HL-60/S4 (cell line): ENCODE measurements around the gene ABCC1.
"Not testable (repeated sequence)": the region's sequence is repeated elsewhere in the genome, so short reads cannot be mapped to it uniquely, and the experiment has no call there.

Experiments used
- in situ Hi-C: fragments of 300-500 bp; cut with MboI; formaldehyde crosslinking; loops from 2 replicates; pipeline ENCODE4 v1.14.3; 2022; ENCODE audit warnings: low sequenced_read_pairs

Gene ABCC1

DNA sequence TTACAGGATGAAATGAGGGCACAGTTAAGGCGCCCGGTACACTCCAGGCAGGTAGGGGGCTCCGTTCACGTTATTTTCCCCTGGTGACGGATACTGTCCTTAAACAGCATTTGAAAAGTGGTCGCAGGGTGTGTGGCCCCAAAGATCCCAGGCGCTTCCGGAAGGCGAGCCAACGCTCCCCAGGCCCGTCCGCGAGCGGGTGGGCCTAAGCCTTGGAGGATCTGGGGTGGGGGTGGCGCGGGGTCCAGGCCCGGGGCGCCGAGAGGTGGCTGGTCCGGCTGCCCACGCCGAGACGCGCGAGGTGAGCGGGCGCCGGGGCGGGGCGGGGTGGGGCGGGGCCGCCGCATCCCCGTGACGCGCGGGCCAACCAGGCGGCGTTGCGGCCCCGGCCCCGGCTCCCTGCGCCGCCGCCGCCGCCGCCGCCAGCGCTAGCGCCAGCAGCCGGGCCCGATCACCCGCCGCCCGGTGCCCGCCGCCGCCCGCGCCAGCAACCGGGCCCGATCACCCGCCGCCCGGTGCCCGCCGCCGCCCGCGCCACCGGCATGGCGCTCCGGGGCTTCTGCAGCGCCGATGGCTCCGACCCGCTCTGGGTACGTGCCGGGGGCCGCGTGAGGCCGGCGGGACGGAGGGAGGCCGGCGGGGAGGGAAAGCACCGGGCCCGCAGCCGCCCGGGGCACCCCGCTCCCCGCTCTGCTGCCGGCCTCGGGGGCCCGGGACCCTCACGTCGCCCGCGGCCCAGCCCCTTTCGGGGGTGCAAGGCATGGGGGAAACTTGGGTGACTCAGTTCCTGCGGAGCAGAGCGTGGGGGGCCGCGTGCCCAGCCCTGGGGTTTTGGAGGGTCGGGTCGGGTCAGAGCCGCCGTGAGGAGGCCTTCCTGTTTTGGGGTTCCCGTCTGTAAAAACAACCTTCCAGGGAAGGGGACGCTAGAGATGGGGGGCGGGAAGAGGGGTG is at the start of gene ABCC1:
Gene ABCC1, plus strand, starts transcription at position 407 of the 951 bp plus-strand sequence. Its CDS starts 136 bp downstream, at position 543.
- in situ Hi-C loops: no loop called here

DNA sequence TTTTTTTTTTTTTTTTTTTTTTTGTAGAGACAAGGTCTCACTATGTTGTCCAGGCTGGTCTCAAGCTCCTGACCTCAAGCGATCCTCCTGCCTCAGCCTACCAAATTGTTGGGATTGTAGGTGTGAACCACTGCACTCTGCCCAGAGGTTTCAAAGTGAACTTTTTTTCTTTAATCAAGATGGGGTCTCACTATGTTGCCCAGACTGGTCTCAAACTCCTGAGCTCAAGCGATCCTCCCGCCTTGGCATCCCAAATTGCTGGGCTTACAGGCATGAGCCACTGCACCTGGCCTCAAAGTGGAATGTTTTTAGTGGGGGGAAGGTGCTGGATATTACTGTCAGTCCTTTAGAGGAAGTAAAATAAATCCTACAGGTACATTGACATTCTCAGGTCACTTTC is 49.1 kb upstream of the ABCC1 start:
- in situ Hi-C loops: no loop called here

DNA sequence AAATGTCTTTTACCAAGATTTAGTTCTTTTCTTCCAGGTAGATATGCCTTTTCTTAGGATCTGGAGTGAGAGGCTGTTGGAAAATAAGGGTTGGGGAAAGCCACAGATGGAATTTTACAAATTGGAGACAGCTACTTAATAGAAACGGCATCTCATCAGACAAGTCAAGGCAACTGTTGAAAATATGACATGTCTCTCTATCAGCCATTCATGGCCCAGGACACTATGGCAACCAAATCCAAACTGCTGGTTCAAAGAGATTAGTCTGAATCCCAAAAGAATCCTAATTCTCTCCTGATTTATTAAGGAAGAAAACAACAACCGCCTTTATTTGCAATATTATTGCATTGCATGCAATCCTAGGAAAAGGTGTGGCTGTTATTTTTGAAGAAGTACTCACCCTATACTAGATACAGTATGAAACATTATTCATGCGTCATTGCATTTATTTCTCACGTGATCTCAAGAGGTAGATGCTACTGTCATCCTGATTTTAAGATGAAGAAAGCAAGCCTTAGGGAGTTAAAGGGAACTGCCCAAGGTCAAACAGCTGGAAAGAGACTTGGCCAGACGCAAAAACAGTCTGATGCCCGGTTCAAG is 48.4 kb upstream of the ABCC1 start:
- in situ Hi-C loops: no loop called here

DNA sequence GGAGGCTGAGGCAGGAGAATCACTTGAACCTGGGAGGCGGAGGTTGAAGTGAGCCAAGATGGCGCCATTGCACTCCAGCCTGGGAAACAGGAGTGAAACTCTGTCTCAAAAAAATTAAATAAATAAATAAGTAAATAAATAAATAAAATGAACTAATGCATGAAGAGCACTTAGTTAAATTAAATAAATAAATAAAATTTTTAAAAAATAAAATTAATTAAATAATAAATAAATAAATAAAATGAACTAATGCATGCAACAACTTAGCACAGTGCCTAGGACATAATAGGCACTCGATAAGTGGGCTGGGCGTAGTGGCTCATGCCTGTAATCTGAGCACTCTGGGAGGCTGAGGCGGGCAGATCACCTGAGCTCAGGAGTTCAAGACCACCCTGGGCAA is 45.5 kb upstream of the ABCC1 start:
- in situ Hi-C loops: no loop called here

DNA sequence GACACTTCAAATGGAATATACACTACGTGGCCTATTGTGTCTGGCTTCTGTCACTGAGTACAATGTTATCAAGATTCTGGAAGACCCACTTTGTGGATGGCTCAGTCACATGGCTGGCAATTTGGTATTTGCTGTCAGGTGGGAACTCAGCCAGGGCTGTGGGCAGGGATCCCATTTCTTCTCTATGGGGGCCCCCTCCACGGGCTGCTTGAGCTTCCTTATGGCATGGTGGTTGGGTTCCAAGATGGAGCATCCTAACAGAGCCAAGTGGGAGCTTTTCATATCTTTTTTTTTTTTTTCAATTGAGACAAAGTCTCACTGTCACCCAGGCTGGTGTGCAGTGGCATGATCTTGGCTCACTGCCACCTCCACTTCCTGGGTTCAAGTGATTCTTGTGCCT is 43.0 kb upstream of the ABCC1 start:
- in situ Hi-C loops: no loop called here

DNA sequence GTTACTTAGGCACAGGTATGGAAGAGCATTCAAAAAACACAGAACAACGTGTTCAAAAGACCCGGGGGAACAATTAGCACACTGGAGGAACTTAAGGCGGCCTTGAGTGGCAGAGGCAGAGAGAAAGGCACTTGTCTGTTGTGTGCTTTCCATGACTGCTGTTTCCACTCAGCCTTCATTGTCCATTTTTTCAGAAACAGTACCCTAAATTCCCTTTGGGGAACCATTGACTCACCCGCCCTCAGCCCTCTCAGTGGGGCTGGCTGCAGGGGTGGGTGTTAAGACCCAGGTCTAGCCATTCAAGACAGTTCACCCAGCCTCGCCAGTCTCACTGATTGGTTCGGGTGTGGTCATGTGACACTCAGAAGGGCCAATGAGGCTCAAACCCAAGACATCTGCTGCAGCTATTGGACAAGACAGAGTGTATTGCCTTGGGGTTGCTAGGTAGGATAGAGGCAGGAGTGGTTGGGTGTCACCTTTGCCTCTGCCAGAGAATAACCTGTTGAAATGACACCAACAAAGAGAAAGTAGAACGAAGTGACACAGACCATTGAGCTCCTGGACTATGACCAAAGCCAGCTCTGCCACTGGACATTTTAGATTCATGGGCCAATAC is 41.4 kb upstream of the ABCC1 start:
- in situ Hi-C loops: no loop called here

DNA sequence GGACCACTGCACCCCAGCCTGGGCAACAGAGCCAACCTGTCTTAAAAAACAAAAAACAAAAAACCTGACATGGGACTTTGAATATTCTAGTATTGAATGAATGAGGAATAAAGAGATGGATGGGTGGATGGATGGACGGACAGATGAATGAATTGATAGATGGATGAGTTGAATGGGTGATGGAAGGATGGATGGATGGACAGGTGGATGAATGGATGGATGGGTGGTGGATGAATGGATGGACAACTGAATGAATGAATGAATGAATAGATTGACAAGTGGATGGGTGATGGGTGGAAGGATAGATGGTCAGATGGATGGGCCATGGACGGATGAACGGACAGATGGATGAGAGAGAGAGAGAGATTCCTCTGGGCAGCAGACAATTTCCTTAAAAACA is 38.2 kb upstream of the ABCC1 start:
- in situ Hi-C loops: no loop called here

DNA sequence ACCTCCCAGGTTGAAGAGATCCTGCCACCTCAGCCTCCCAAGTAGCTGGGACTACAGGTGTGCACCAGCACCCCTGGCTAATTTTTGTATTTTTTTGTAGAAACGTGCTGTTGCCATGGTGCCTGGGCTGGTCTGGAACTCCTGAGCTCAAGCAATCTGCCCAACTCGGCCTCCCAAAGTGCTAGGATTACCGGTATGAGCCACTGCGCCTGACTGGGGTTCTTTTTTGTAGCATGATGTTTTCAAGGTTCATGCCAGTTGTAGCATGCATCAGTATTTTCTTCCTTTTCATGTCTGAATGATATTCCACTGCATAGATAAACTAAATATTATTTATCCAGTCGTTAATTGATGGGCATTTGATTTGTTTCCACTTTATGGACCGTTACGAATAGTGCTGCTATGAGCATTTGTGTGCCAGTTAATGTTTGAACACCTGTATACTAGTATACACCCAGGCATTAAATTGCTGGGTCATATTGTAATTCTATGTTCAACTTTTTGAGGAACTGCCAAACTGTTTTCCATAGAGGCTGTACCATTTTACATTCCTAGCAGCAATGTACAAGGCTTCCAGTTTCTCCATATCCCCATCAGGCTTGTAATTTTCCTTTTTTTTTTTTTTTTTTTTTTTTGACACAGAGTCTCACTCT is 36.2 kb upstream of the ABCC1 start:
- in situ Hi-C loops: no loop called here

DNA sequence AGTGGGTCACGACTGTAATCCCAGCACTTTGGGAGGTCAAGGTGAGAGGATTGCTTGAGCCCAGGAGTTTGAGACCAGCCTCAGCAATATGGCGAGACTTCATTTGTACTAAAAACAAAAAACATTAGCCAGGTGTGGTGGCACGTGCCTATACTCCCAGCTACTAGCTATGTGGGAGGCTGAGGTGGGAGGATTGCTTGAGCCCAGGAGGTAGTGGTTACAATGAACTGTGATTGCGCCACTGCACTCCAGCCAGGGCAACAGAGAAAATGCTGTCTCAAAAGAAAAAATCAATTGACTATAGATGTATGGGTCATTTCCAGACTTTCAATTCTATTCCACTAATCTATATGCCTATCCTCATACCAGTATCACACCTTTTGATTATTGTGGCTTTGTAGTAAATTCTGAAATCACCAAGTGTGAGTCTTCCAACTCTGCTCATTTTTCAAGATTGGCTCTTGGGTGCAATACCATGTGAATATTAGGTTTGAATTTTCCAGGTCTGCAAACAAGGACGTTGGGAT is 33.8 kb upstream of the ABCC1 start:
- in situ Hi-C loops: no loop called here

DNA sequence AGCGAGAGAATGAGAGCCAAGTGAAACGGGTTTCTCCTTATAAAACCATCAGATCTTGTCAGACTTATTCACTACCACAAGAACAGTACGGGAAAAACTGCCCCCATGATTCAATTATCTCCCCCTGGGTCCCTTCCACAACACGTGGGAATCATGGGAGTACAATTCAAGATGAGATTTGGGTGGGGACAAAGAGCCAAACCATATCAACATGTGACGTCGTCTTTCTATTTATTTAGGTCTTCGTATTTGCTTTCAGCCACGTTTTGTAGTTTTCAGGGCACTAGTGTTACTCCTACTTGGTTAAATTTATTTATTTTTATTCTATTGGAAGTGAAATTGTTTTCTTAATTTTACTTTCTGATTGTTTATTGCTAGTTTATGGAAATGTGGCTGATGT is 33.1 kb upstream of the ABCC1 start:
- in situ Hi-C loops: no loop called here

DNA sequence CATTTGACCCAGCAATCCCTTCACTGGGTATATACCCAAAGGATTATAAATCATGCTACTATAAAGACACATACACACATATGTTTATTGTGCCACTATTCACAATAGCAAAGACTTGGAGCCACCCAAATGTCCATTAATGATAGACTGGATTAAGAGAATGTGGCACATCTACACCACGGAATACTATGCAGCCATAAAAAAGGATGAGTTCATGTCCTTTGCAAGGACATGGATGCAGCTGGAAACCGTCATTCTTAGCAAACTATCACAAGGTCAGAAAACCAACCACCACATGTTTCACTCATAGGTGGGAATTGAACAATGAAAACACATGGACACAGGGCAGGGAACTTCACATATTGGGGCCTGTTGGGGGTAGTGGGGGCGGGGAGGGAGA is 31.1 kb upstream of the ABCC1 start:
- in situ Hi-C loops: not testable (repeated sequence)

DNA sequence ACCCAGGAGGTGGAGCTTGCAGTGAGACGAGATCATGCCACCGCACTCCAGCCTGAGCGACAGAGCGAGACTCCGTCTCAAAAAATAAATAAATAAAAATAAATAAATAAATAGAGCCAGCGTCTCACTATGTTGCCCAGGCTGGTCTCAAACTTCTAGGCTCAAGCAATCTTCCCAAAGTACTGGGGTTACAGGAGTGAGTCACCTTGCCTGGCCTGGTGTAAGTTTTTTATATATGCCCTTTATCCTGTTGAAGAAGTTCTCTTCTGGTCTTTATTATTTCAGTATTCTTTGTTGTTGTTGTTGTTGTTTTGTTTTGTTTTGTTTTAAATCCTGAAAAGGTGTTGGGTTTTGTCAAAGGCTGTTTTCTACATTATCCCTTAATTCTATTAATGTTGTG is 30.1 kb upstream of the ABCC1 start:
- in situ Hi-C loops: no loop called here

DNA sequence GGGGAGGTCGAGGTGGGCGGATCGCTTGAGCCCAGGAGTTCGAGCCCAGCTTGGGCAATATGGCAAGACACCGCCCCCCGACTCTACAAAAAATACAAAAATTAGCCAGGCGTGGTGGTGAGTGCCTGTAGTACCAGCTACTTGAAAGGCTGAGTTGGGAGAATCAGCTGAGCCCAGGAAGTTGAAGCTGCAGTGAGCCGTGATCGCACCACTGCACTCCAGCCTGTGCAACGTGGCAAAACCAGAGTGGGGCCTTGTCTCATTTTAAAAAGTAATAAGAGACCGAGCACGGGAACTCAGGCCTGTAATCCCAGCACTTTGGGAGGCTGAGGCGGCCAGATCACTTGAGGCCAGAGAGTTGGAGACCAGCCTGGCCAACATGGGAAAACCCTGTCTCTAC is 24.4 kb upstream of the ABCC1 start:
- in situ Hi-C loops: no loop called here

DNA sequence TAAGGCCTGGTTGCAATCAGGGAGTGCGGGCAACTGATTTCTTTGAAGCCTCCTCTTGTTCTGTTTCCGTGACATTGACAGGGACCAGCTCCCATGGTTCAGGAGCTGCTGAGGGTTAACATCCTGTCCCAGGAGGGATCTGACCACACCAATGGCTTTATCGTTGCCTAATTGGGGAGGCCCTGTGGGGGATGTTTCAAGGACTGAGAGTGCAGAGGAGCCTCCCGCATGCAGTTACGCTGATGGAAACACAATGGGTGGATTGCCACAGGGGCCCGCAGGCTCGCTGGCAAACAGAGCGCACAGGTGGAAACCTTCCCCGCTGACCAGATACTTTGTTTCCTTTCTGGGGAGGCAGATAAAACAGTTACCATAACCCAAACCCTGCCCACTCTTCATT is 23.8 kb upstream of the ABCC1 start:
- in situ Hi-C loops: no loop called here

DNA sequence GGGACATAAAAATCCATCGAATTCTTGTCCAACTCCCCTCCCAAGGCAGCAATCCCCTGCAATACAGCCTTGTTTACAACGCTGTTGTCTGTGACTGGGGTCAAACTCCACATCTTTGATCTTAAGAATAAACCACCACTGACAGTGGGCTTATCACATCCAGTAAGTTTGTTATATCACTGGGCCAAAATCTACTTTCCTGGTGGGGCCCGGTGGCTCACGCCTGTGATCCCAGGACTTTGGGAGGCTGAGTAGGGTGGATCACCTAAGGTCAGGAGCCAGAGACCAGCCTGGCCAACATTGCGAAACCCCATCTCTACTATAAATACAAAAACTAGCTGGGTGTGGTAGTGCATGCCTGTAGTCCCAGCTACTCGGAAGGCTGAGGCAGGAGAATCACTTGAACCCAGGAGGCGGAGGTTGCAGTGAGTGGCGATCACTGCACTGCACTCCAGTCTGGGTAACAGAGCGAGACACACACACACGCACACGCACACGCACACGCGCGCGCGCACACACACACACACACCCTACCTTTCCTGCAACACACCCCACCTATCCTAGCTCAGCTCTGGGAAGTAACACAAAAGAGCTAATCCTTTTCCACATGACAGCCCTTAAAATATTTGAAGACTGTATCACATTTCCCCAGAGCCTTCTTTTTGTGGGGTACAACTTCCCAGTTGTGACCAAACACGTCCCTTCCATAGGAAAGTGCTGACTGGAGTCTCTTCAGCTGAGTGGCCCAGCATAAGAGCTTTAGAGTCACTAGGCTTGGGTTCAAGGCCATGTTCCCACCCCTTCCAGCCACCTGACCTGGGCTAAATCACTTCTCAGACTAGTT is 20.9 kb upstream of the ABCC1 start:
- in situ Hi-C loops: no loop called here

DNA sequence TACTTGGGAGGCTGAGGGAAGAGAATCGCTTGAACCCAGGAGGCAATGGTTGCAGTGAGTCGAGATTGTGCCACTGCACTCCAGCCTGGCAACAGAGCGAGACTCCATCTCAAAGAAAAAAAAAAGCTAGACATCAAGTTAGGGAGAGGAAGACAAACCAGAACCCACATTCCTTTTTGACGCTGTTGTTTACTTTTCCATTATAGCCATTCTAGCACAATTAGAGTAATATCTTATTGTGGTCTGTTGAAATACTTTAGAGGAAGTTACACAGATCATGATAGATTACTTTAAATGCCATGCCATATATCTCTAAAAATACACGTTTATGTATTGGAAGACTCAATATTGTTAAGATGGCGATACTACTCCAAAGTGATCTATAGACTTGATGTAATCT is 16.5 kb upstream of the ABCC1 start:
- in situ Hi-C loops: no loop called here

DNA sequence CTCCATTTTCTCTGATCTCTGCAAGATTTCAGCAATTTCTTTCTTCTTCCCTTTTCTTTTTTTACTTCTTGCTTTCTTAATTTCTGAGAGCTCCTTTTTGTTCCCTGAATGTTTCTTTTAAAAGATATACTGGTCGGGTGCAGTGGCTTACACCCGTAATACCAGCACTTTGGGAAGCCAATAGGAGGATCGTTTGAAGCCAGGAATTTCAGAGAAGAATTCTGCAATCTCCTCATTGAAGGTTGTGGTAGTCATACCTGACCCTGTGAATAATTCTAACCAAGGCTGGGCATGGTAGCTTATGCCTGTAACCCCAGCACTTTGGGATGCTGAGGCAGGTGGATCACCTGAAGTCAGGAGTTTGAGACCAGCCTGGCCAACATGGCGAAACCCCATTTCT is 15.6 kb upstream of the ABCC1 start:
- in situ Hi-C loops: no loop called here

DNA sequence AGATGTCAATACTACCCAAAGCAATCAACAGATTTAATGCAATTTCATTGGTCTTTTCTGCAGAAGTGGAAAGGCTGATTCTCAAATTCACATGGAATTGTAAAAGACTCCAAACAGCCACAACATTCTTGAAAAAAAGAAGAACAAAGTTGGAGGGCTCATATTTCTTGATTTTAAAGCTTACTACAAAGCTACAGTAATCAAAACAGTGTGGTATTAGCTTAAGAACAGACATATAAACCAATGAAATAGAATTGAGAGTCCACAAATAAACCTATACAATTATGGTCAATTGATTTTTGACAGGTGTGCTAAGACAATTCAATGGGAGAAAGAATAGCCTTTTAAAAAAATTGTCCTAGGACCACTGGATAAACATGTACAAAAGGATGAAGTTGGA is 14.4 kb upstream of the ABCC1 start:
- in situ Hi-C loops: no loop called here

DNA sequence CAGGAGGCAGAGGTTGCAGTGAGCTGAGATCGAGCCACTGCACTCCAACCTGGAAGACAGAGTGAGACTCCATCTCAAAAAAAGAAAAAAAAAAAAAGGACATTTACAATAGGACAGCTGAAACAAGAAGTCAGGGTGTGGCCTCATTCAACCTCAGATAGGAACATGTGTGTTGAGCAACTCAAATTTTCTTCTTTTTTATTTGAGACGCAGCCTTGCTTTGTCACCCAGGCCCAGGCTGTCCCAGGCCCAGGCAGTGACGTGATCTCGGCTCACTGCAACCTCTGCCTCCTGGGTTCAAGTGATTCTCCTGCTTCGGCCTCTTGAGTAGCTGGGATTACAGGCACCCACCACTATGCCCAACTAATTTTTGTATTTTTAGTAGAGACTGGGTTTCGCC is 12.6 kb upstream of the ABCC1 start:
- in situ Hi-C loops: not testable (repeated sequence)

DNA sequence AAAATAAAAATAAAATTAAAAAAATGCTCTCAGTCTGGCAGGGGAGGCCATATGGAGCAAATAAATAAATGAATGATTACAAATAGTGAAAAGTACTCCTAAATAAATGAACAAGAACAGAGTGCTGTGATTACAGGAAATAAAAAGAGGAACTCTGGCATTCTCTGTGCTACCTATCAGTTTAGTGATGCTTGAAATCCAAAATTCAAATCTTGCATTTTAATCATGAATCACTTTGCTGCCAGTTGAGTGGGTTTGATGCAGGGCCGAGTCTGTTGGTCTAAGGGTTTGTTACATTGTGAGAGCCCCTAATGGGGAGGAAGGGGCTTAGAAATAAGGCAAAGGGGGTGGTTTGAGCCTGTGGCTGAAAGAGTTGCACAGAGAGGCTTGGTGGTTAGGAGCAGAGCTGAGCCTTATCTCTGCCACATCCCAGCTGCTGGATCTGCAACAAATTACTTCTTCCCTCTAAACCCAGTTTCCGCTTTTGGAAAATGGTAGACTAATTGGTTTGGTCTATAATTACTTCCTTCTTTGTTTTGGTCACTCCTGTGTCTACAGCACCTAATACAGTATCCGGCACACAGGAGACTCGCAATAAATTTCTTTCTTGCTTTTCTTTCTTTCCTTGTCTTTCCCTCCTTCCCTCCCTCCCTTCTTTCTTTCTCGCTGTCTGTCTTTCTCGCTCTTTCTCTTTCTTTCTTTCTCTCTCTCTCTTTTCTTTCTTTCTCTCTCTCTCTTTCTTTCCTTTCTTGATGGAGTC is 6.3 kb upstream of the ABCC1 start:
- in situ Hi-C loops: no loop called here
